Right lobe of liver (tissue), 6 donors: ENCODE measurements around the gene PPBP. TPM values are rescaled to one million over a fixed set of nuclear protein-coding genes. Genes with fewer than 3 reads are reported as not detected.
"Not testable (repeated sequence)": the region's sequence is repeated elsewhere in the genome, so short reads cannot be mapped to it uniquely, and the experiment has no call there.

Experiments used
- ATAC-seq, 4 donors: fragments of 200-7000 bp; cut with Tn5 transposase; one replicate each; pipeline ENCODE4 v1.9.1; 2020; ENCODE audit warnings: mild to moderate bottlenecking in 4 of 4, moderate library complexity in 4 of 4
- DNase-seq, 3 donors: peaks; one replicate each; pipeline ENCODE4 v3.0.0-alpha.2; 2020
- H3K27ac ChIP-seq, 3 donors: fragments of 200-600 bp; one replicate each; pipeline ENCODE4 v1.8.0; 2022
- H3K27me3 ChIP-seq, 2 donors: fragments of 200-600 bp; one replicate each; pipeline ENCODE4 v1.8.0; 2022
- H3K36me3 ChIP-seq, 4 donors: fragments of 200-600 bp; sonication (generic) in 1 of 4; one replicate each; pipeline versions ENCODE4 v1.5.1 to v1.8.0; 2017 to 2022; ENCODE audit warnings: control low read depth in 1 of 4
- H3K4me1 ChIP-seq, 4 donors: fragments of 200-600 bp; sonication (generic) in 1 of 4; one replicate each; pipeline versions ENCODE4 v1.5.1 to v1.8.0; 2017 to 2022; ENCODE audit warnings: control low read depth in 1 of 4
- H3K4me3 ChIP-seq, 3 donors: fragments of 200-600 bp; one replicate each; pipeline ENCODE4 v1.8.0; 2022
- H3K9me3 ChIP-seq, 4 donors: fragments of 200-600 bp; sonication (generic) in 1 of 4; one replicate each; pipeline versions ENCODE4 v1.5.1 to v1.8.0; 2017 to 2022; ENCODE audit warnings: control low read depth in 1 of 4
- CTCF ChIP-seq, 4 donors: fragments of 200-600 bp in 3 of 4; fragments of 450-650 bp in 1 of 4; IDR thresholded peaks; one replicate each; pipeline versions ENCODE4 v1.5.1 to v1.8.0; 2016 to 2022; ENCODE audit warnings: antibody characterized with exemption in 4 of 4, mild to moderate bottlenecking in 2 of 4
- POLR2A ChIP-seq: fragments of 450-650 bp; IDR thresholded peaks from one replicate; pipeline ENCODE4 v1.6.1; 2017; ENCODE audit warnings: antibody characterized with exemption, mild to moderate bottlenecking
- WGBS: methylation state at CpG from one replicate; pipeline ENCODE4 v1.1.6; 2018; ENCODE audit warnings: low coverage, low lambda C conversion rate; ENCODE audit not compliant: insufficient coverage; ENCODE audit errors: missing lambda C conversion rate; 5-methylcytosine and 5-hydroxymethylcytosine counted together
- intact Hi-C, 2 donors: fragments of 100-400 bp; cut with DNase I; formaldehyde crosslinking; loops; one replicate each; pipeline versions ENCODE4 v1.11.2 to v1.14.1; 2022
- total RNA-seq, 6 experiments: library from RNA; depleted of rRNA in 2 of 6; stranded (reverse); fragments of >200 nt in 2 of 6; fragmentation: NEBNext Ultra II Directional in 3 of 6; extraction: Animal tissue kit (Norgen Biotek cat#: 25700) in 3 of 6; gene quantifications; one replicate each; pipeline versions ENCODE4 v1.1.0 to v1.2.4, GENCODE V29; 2016 to 2023
- donor health status: DM: no; HTN: yes; CAD: no.
- donor health status: DM: no; HTN: no; CAD: no.
- donor health status: DM: no; HTN: no; CAD: no.
- donor health status: DM: no; HTN: yes; CAD: no.
- donor health status: DM: no; HTN: yes; CAD: no.

Gene PPBP
- total RNA-seq, 6 experiments from 2014 or later: 0.42 to 8.5 (median 1.2) TPM; not detected in 1

- peak in 1 of 3 donors; percentile 25 for DNase-seq
- Histone ChIP-seq H3K27ac (no peak overlapping the region), H3K27me3 (no peaks in the 10 kb centered on the region), H3K9me3 (no peaks in the 10 kb centered on the region), H3K36me3 (no peaks in the 10 kb centered on the region), H3K4me3 (no peak overlapping the region), H3K4me1 (no peaks in the 10 kb centered on the region)
- TF ChIP-seq POLR2A (no peak), CTCF (IDR thresholded peaks at IDR 0.05) (peak; percentile 13 to 53 (median 42))
- peak; percentile 72 to 88 (median 78) for ATAC-seq
- WGBS: 47% methylated on average over 5 of the region's 7 CpGs
- intact Hi-C loops: no loop called here
These were observed 23.0 kb downstream of the PPBP start for GRCh38 chr4:73964862-73965611.

- intact Hi-C loops: no loop called here
- WGBS: 50% methylated on average over 2 of the region's 2 CpGs
- no peak for ATAC-seq
These were observed 25.3 kb downstream of the PPBP start for GRCh38 chr4:73962724-73963123.

DNA sequence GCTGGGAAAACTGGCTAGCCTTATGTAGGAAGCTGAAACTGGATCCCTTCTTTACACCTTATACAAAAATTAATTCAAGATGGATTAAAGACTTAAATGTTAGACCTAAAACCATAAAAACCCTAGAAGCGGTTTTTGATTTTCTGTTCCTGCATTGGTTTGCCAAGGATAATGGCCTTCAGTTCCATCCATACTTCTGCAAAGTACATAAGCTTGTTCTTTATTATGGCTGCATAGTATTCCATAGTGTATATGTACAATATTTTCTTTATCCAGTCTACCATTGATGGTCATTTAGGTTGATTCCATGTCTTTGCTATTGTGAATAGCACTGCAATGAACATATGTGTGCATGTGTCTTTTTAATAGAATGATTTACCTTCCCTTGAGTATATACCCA is 28.9 kb downstream of the PPBP start:
- H3K9me3 ChIP-seq, H3K27me3 ChIP-seq, H3K36me3 ChIP-seq, ATAC-seq, H3K27ac ChIP-seq, intact Hi-C loops, DNase-seq, H3K4me1 ChIP-seq, H3K4me3 ChIP-seq: not testable (repeated sequence)
- 100% methylated on average over 1 of the region's 1 CpG for WGBS

More at GRCh38 chr4:73962724-73963123, 25.3 kb downstream of the PPBP start:
- no peak for DNase-seq
- TF ChIP-seq POLR2A (no peak), CTCF (IDR thresholded peaks at IDR 0.05) (no peak)
- Histone ChIP-seq H3K27me3 (no peaks in the 10 kb centered on the region), H3K27ac (no peak overlapping the region), H3K4me1 (no peaks in the 10 kb centered on the region), H3K4me3 (no peak overlapping the region), H3K36me3 (no peaks in the 10 kb centered on the region), H3K9me3 (no peaks in the 10 kb centered on the region)

GRCh38 chr4:73952352-73952751 is 35.6 kb downstream of the PPBP start:
- TF ChIP-seq POLR2A (no peak), CTCF (IDR thresholded peaks at IDR 0.05) (no peak)
- DNase-seq (no peak), ATAC-seq (no peak)
- H3K27me3 ChIP-seq: no peaks in the 10 kb centered on the region
- H3K9me3 ChIP-seq: no peaks in the 10 kb centered on the region
- WGBS: 83% methylated on average over 3 of the region's 3 CpGs
- H3K4me3 ChIP-seq: no peak overlapping the region
- intact Hi-C loops: no loop called here
- no peaks in the 10 kb centered on the region for H3K36me3 ChIP-seq
- H3K4me1 ChIP-seq: no peaks in the 10 kb centered on the region
- no peak overlapping the region for H3K27ac ChIP-seq

DNA sequence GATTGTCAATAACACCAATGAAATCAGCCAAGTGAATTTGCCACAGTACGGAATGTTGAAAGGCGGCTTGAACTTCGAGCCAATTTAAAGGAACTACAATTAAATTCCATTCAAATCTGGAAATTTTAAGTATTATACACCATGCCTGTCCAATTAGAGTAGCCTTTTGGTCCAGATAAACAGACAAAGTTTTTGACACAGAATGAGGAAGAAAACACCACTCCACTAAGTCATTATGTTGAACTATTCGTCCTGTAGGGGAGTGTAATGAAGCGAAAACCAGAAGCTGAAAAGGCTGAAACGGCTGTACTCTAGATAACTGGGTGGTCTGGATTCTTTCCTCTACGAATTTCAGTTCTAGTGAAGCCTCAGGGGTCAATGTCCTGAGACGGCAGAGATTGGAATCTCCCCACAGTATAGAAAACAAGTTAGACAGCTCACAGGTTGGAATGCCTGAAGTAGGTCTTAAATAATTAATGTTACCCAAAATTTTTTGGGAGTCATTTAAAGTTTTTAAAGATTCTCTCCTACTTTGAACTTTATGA is 37.5 kb downstream of the PPBP start:
- H3K27ac ChIP-seq, DNase-seq, H3K36me3 ChIP-seq, H3K4me1 ChIP-seq, intact Hi-C loops, H3K27me3 ChIP-seq, ATAC-seq, H3K9me3 ChIP-seq, H3K4me3 ChIP-seq: not testable (repeated sequence)
- WGBS: 47% methylated on average over 8 of the region's 8 CpGs
